Measurements from ENCODE around the gene FLII. TPM values are rescaled to one million over a fixed set of nuclear protein-coding genes. Genes with fewer than 3 reads are reported as not detected.

FLII gene
- total RNA-seq, 4 donors from 2014 or later: 283 to 543 (median 310) TPM

GRCh38 chr17:18206962-18207361 is 51.6 kb downstream of the FLII start:
- no peaks in the 10 kb centered on the region for H3K27me3 ChIP-seq
- H3K27ac ChIP-seq: no peak overlapping the region
- H3K9me3 ChIP-seq: no peaks in the 10 kb centered on the region
- H3K36me3 ChIP-seq: peaks cover 0 to 95% of the 10 kb centered on the region in 2 donors
- ATAC-seq: no peak
- TF ChIP-seq CTCF (IDR thresholded peaks at IDR 0.05): no peak
- TF ChIP-seq EP300 (IDR thresholded peaks at IDR 0.05): no peak
- no peak for TF ChIP-seq POLR2A (IDR thresholded peaks at IDR 0.05)
- TF ChIP-seq POLR2AphosphoS5 (IDR thresholded peaks at IDR 0.05): no peak
- H3K4me3 ChIP-seq: no peak overlapping the region
- peaks cover 0 to 42% (median 0%) of the 10 kb centered on the region in 3 donors for H3K4me1 ChIP-seq

DNA sequence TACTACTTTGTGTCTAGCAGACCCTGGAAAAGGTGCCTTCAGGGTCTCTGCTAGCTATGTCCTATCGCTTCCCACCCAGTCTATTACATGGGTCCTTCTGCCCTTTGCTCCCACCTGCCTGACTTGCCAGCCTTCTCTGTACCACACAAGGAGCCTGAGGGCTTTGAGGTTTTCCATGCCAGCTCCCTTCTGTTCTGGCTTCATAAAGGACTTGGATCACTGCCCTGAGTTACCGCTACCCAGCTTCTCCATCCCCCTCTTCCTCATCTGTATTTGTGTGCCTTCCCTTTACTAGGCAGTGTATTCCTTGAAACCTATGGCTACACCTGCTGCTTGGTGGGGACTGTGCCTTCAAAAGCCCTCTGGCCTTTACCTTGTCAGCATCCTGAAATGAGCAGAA is 52.7 kb downstream of the FLII start:
- 60 to 100% methylated on average over 1 of the region's 2 CpGs for WGBS, 2 donors (ENCODE audit: low coverage in 1 of 2)
- TF ChIP-seq POLR2AphosphoS5 (IDR thresholded peaks at IDR 0.05) (no peak), CTCF (IDR thresholded peaks at IDR 0.05) (no peak), EP300 (IDR thresholded peaks at IDR 0.05) (no peak), POLR2A (IDR thresholded peaks at IDR 0.05) (no peak)

DNA sequence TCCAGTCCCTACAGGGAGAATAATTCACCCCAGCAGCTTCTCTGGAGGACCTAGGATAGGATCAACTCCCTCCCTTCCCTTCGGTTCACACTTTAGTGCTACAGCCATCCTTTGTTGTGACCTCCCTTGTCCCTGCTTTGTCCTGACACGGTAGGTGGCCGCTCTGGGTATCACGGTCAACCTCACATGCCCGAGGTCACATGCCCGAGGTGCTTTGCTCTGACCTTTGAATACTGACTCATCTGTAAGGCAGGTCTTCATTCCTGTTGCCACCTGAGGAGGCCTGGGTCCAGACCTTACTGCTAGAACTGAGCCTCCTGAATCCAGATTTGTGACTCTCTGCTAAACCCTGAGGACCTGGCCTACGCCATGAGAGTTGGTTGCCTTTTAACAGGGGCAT is 55.2 kb downstream of the FLII start:
- no peaks in the 10 kb centered on the region for H3K9me3 ChIP-seq
- no peak overlapping the region for H3K27ac ChIP-seq
- H3K4me1 ChIP-seq: peaks cover 0 to 76% (median 2%) of the 10 kb centered on the region in 3 donors
- H3K4me3 ChIP-seq: no peak overlapping the region
- no peak for ATAC-seq
- TF ChIP-seq POLR2A (IDR thresholded peaks at IDR 0.05): no peak
- no peak for TF ChIP-seq CTCF (IDR thresholded peaks at IDR 0.05)
- no peak for TF ChIP-seq EP300 (IDR thresholded peaks at IDR 0.05)
- no peaks in the 10 kb centered on the region for H3K27me3 ChIP-seq
- WGBS, 2 donors (ENCODE audit: low coverage in 1 of 2): 70 to 80% methylated on average over 1 to 4 of the region's 7 CpGs
- H3K36me3 ChIP-seq: peaks cover 0 to 90% of the 10 kb centered on the region in 2 donors

More for the DNA sequence above, 52.7 kb downstream of the FLII start:
- no peaks in the 10 kb centered on the region for H3K9me3 ChIP-seq
- no peak for ATAC-seq
- H3K4me1 ChIP-seq: peaks cover 0 to 50% (median 0%) of the 10 kb centered on the region in 3 donors
- H3K27me3 ChIP-seq: no peaks in the 10 kb centered on the region
- H3K36me3 ChIP-seq: peaks cover 0 to 90% of the 10 kb centered on the region in 2 donors
- H3K4me3 ChIP-seq: no peak overlapping the region
- no peak overlapping the region for H3K27ac ChIP-seq

- TF ChIP-seq CTCF (IDR thresholded peaks at IDR 0.05) (no peak), POLR2A (IDR thresholded peaks at IDR 0.05) (no peak), EP300 (IDR thresholded peaks at IDR 0.05) (no peak), POLR2AphosphoS5 (IDR thresholded peaks at IDR 0.05) (no peak)
- no peak overlapping the region for H3K4me3 ChIP-seq
- no peaks in the 10 kb centered on the region for H3K27me3 ChIP-seq
- H3K9me3 ChIP-seq: no peaks in the 10 kb centered on the region
- no peak overlapping the region for H3K27ac ChIP-seq
- peaks cover 0 to 90% of the 10 kb centered on the region in 2 donors for H3K36me3 ChIP-seq
- ATAC-seq: no peak
- WGBS, 2 donors (ENCODE audit: low coverage in 1 of 2): 40 to 60% methylated on average over 1 to 2 of the region's 4 CpGs
- peaks cover 3 to 96% (median 16%) of the 10 kb centered on the region in 3 donors for H3K4me1 ChIP-seq
These were observed 57.4 kb downstream of the FLII start for GRCh38 chr17:18201108-18201507.

GRCh38 chr17:18198530-18198929 is 60.0 kb downstream of the FLII start:
- peaks cover 0 to 85% of the 10 kb centered on the region in 2 donors for H3K36me3 ChIP-seq
- peak overlapping the region in 1 of 4 donors; percentile 23 for H3K27ac ChIP-seq
- H3K4me1 ChIP-seq: peaks cover 3 to 94% (median 17%) of the 10 kb centered on the region in 3 donors
- H3K27me3 ChIP-seq: no peaks in the 10 kb centered on the region
- no peak for TF ChIP-seq CTCF (IDR thresholded peaks at IDR 0.05)
- TF ChIP-seq EP300 (IDR thresholded peaks at IDR 0.05): no peak
- no peak for ATAC-seq
- no peaks in the 10 kb centered on the region for H3K9me3 ChIP-seq
- 11 to 20% methylated on average over 2 to 3 of the region's 4 CpGs for WGBS, 2 donors (ENCODE audit: low coverage in 1 of 2)
- no peak overlapping the region for H3K4me3 ChIP-seq
